Measurements from ENCODE around the gene MRPL20.
"Not testable (repeated sequence)": the region's sequence is repeated elsewhere in the genome, so short reads cannot be mapped to it uniquely, and the experiment has no call there.

MRPL20 gene

DNA sequence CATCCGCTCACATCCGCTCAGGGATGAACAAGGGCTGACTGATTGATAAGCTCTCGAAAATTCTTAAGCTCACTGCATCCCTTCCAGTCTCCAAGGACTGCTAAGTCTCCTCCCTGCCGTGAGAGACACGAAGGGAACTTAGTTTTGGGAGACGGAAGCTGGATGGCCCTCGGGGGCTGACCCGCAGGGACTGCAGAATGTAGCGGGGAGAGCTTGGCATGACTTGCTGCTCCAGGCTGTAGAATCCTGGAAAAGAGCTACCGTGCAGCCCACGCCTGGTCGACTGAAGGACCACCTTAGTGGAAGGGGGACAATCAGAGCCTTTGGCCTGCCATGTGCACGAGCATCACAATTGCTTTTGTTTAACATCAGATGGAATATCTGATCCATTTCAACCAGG is 8.7 kb upstream of the MRPL20 start:
- DNase-seq (ENCODE audit: extremely low spot score, insufficient read length, low read depth) (no peak), FAIRE-seq (no peak)

DNA sequence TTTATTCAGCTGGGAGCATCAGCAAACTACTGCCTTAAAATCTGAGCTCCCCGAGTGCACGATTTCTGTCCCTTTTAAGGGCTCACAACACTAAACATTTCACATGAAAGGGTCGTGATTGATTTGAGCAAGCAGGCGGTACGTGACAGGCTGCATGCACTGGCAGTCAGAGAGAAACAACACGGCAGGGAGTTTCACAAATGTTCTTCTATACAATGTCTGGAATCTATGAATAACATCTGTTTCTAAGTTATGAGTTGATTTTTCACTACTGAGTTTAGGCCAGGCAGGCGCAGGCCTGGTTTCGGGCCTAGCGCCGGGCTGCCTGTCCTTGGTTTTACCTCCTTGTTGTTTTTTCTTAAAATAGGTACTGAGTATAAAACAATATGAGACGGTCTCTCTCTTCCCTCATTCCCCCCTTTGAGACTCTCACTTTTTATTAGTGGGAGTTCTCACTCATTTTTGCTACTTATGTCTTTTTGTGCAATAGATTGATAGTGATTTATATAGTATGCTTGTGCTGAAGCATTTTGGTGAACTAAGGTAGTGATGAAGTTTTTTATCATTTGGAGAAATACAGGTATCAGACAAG is 5.3 kb upstream of the MRPL20 start:
- FAIRE-seq; DNase-seq (ENCODE audit: extremely low spot score, insufficient read length, low read depth): not testable (repeated sequence)

- FAIRE-seq (no peak), DNase-seq (ENCODE audit: extremely low spot score, insufficient read length, low read depth) (no peak)
Measured at GRCh38 chr1:1411626-1412025, 4.5 kb upstream of the MRPL20 start.

DNA sequence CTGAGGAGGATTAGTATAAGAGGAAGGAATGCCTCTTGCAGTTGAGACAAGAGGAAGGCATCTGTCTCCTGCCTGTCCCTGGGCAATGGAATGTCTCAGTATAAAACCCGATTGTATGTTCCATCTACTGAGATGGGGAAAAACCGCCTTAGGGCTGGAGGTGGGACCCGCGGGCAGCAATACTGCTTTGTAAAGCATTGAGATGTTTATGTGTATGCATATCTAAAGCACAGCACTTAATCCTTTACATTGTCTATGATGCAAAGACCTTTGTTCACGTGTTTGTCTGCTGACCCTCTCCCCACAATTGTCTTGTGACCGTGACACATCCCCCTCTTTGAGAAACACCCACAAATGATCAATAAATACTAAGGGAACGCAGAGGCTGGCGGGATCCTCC is 3.1 kb upstream of the MRPL20 start:
- DNase-seq (ENCODE audit: extremely low spot score, insufficient read length, low read depth), result not testable (repeated sequence)

GRCh38 chr1:1407636-1408318 is 684 bp upstream of the MRPL20 start:
- no peak for FAIRE-seq

More for the DNA sequence above, 3.1 kb upstream of the MRPL20 start:
- not testable (repeated sequence) for FAIRE-seq

GRCh38 chr1:1406101-1406820 is 832 bp downstream of the MRPL20 start:
- FAIRE-seq, result no peak
- no peak for DNase-seq (ENCODE audit: extremely low spot score, insufficient read length, low read depth)

More at GRCh38 chr1:1407636-1408318, 684 bp upstream of the MRPL20 start:
- no peak for DNase-seq (ENCODE audit: extremely low spot score, insufficient read length, low read depth)

GRCh38 chr1:1403653-1404052 is 3.4 kb downstream of the MRPL20 start:
- no peak for DNase-seq (ENCODE audit: extremely low spot score, insufficient read length, low read depth)
- FAIRE-seq, result no peak

- not testable (repeated sequence) for DNase-seq (ENCODE audit: extremely low spot score, insufficient read length, low read depth); FAIRE-seq
Measured at GRCh38 chr1:1402901-1403392, 4.1 kb downstream of the MRPL20 start.

GRCh38 chr1:1402072-1402900 is 4.8 kb downstream of the MRPL20 start:
- no peak for FAIRE-seq

GRCh38 chr1:1401457-1402010 is 5.6 kb downstream of the MRPL20 start:
- FAIRE-seq (no peak), DNase-seq (ENCODE audit: extremely low spot score, insufficient read length, low read depth) (no peak)

More at GRCh38 chr1:1402072-1402900, 4.8 kb downstream of the MRPL20 start:
- DNase-seq (ENCODE audit: extremely low spot score, insufficient read length, low read depth), result no peak

DNA sequence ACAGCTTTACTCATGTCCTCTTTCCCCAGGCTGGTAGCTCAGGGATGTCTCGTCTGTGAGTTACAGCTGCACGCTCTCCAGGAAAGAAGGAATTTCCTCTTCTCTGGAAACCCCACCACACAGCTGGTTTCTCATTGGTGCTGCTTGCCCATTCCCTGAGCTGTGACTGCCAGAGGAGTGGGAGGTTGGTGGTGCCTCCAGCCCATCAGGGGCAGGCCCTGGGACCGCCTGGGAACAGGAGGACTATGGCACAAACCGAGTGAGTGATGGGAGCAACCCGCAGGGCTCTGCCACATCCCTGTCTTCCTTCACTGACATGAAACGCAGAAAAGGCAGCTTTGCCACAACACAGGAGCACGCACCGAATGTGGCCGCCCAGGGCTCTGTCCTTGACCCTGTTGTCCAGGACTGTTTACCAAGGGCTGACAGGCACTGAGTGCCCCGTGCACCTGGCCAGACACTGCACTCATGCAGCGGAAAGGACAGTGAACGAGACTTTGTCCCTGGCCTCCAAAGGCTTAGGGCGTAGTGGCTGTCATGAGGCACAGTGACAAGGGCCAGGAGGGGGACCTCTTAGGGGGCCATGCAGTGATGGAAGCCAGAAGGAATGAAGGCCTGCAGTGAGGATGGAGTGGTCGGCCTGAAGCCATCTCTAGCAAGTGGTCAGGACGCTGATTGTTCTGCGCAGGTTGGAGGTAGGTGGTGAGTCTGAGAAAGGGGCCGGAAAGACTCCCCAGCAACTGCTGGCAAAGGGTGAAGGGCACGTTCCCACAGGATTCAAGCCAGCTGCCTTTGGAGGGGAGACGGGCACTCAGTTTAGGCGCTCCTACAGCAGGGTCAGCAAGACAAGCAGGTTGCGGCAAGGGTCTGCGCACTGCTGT is 6.3 kb downstream of the MRPL20 start:
- no peak for FAIRE-seq

DNA sequence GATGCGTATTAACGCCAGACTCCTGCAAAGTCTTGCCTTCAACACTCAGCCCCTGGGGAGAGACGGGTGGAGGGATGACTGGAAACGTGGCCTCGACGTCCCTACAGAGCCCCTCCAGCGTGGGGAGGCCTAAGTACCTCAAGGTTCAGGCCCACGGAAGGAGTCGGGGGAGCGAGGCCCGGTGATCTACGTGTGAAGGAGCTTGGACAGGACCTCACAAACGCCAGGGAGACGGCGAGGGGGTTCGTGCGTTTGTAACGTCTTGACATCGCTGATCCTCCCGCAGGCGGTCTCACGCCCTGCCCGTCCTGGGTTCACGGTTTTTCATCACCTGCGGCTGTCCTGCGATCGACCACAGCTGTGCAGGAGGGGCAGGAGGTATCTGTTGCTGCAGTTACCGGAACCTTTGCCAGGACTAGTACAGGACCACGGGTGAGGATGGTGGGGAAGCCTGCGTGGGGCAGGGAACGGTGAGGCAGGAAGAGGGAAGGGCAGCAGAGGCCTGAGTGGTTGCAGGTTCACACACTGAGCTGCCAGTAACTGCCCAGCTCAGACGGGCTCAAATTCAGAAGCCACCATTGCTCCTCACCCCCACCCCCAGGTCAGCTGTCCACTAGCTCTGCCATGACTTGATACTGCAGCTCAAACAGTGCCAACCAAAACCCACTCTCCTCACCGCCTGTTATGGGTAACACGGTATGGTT is 7.1 kb downstream of the MRPL20 start:
- no peak for FAIRE-seq
- DNase-seq (ENCODE audit: extremely low spot score, insufficient read length, low read depth), result no peak

More for the DNA sequence above, 6.3 kb downstream of the MRPL20 start:
- no peak for DNase-seq (ENCODE audit: extremely low spot score, insufficient read length, low read depth)

DNA sequence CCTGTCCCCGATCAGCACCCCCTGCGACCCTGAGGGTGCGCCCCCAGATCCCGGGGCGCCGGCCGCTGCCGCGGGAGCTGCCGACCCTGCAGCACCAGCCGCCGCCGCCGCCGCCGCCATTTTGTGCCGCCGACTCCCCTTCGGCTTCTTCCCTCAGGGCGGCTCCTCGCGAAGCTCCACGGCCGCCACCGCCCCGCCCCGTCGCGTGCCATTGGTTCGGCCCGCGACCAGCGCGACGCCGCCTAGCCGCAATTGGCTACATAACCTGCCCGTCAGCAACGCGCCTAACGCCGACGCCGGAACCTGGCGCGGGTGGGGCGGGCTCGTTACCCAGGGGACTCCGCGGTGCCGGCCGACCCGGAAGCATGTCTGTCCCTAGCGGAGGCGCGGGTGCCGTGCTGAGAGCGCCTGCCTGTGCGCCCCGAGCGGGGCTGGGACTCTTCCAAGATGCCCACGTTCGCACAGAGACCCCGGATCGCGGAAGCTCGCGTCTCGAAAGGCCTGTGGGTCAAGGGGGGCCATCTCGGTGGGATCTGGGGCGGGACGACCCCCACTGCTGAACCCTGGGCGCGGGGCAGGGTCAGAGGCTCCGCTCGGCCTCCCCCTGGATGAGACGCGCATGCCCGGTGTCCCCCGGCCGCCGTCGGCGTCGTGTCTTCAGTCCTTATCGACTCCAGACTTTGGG is 7.8 kb downstream of the MRPL20 start, which contains the start of gene CCNL2:
TSS of gene CCNL2 (minus strand) at position 149 of the 685 bp plus-strand sequence. CDS start at position 120, 29 bp downstream.
- peak; percentile 98 for DNase-seq (ENCODE audit: extremely low spot score, insufficient read length, low read depth)
- FAIRE-seq, result peak; percentile 92

GRCh38 chr1:1398677-1399186 is 8.4 kb downstream of the MRPL20 start:
- FAIRE-seq (no peak), DNase-seq (ENCODE audit: extremely low spot score, insufficient read length, low read depth) (no peak)

DNA sequence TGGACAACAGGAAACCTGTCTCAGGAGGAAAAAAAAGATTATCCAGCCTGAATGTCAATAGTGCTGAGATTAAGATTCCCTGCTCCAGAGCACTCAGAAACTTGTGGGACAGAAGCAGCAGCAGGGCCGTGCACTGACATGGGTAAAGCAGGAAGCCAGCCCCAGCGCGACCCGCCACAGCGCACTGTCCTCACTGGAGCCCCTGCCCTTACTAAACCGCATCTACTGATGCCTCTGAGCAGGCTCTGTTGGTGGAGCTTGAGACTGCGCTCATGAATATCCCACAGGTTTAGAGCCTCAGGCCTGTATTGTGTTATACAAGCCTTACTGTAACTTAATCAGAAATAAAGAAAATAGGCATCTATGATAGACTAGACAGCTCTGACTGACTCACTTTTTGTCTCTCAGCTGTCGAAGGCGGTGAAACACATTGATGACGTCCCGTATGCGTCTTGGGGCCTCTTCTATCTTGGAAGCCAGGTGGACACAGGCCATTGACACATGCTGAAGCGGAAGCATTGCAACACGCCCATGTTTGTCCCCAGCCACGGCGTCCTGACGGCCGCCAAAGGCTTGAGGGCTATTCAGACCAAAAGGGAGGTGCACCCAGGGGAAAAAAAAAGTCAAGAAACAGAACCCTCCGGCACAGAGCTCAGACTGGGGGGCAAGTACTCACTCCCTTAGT is 9.1 kb downstream of the MRPL20 start:
- DNase-seq (ENCODE audit: extremely low spot score, insufficient read length, low read depth), result no peak
- FAIRE-seq, result no peak

DNA sequence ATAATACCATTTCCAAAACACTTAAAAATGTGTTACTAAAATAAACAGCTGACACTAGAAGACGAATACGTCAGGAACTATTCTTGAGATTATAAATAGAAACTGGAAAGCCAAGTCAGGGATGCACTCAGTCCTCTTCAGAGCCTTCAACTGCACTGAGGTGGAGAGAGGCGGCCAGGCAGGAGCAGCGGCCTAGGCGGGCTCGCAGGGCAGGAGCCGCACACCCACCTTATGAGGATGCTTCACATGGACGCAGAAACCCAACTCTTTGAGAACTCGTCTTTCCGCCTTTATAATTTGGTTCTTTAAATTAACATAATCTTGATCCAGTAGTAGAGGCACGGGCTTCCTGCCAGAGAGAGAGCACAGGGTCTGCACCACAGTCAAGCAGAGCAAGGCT is 11.9 kb downstream of the MRPL20 start:
- no peak for FAIRE-seq
- DNase-seq (ENCODE audit: extremely low spot score, insufficient read length, low read depth), result no peak

DNA sequence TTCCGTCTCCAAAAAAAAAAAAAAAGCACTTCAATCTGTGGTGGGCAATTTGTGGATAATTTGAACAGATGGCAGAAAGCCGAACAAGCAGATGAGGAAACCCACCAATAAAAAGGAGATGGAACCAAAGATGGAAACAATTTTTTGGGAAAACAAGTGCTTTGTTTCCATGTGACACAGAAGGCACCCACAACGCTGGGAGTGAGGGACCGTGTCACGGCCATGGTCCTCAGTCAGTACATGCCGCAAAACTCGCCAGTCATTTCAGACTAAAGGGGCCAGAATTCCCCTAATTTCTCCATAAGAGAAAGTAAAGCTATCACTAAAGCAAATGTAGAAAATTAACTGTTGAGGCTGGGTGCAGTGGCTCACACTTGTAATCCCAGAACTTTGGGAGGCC is 13.0 kb downstream of the MRPL20 start:
- no peak for DNase-seq (ENCODE audit: extremely low spot score, insufficient read length, low read depth)
- FAIRE-seq, result no peak

Data from GM18507 (cell line).